ENCODE data around the gene ZNF483.

DNA sequence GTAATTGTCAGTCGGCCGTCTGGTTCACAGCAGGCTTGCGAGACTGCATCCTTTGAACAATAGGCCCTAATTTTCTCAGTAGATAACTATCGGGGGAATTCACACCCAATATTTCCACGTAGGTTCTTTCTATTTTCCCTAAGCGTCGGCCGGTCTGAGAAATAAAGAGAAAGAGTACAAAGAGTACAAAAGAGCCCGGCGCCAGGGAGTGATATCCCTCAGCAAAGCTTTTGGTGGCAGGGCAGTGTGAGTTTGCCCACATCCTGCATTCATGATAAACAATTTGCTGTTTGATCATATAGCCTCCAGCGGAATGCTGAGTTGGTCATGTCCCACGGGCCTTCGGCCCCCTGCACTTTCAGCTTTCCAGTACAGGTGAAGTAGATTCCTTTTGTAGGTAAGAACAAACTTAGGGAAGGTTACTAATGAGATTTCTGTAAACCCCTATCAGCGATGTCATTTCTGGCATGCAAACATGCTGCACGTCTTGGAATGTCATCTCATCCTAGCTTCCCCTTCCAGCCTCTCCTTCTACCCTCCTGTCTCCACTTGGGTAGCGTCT lies 79.2 kb downstream of the ZNF483 start:
- no peak for TF ChIP-seq POLR2A (IDR thresholded peaks at IDR 0.05)
- TF ChIP-seq, protein P1, sequence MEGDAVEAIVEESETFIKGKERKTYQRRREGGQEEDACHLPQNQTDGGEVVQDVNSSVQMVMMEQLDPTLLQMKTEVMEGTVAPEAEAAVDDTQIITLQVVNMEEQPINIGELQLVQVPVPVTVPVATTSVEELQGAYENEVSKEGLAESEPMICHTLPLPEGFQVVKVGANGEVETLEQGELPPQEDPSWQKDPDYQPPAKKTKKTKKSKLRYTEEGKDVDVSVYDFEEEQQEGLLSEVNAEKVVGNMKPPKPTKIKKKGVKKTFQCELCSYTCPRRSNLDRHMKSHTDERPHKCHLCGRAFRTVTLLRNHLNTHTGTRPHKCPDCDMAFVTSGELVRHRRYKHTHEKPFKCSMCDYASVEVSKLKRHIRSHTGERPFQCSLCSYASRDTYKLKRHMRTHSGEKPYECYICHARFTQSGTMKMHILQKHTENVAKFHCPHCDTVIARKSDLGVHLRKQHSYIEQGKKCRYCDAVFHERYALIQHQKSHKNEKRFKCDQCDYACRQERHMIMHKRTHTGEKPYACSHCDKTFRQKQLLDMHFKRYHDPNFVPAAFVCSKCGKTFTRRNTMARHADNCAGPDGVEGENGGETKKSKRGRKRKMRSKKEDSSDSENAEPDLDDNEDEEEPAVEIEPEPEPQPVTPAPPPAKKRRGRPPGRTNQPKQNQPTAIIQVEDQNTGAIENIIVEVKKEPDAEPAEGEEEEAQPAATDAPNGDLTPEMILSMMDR (IDR thresholded peaks at IDR 0.05): no peak

All from body of pancreas (tissue), 4 donors.